Sigmoid colon (tissue), 7 donors: Measurements from ENCODE around the gene DOK6. TPM values are rescaled to one million over a fixed set of nuclear protein-coding genes. Genes with fewer than 3 reads are reported as not detected.
"Not testable (repeated sequence)": the region's sequence is repeated elsewhere in the genome, so short reads cannot be mapped to it uniquely, and the experiment has no call there.

Source experiments
- DNase-seq: peaks from one replicate; pipeline ENCODE4 v3.0.0-alpha.2; 2019
- H3K27ac ChIP-seq, 4 donors: fragments of 200-600 bp; sonication (generic); one replicate each; pipeline ENCODE4 v1.5.1; 2016 to 2019; ENCODE audit warnings: mild to moderate bottlenecking in 1 of 4
- H3K27me3 ChIP-seq, 3 donors: fragments of 200-600 bp; sonication (generic); one replicate each; pipeline ENCODE4 v1.5.1; 2019; ENCODE audit warnings: mild to moderate bottlenecking in 1 of 3
- H3K36me3 ChIP-seq, 4 donors: fragments of 200-600 bp; sonication (generic); one replicate each; pipeline ENCODE4 v1.5.1; 2016 to 2019
- H3K4me1 ChIP-seq, 4 donors: fragments of 200-600 bp; sonication (generic); one replicate each; pipeline ENCODE4 v1.5.1; 2017 to 2019
- H3K4me3 ChIP-seq, 4 donors: fragments of 200-600 bp; sonication (generic); one replicate each; pipeline ENCODE4 v1.5.1; 2017 to 2019; ENCODE audit warnings: mild to moderate bottlenecking in 2 of 4, moderate library complexity in 1 of 4
- H3K9me3 ChIP-seq, 4 donors: fragments of 200-600 bp in 3 of 4; sonication (generic) in 3 of 4; one replicate each; pipeline versions ENCODE4 v1.5.1 to v1.6.1; 2013 to 2019
- EP300 ChIP-seq, 4 donors: sonication (generic); formaldehyde crosslinking; IDR thresholded peaks; one replicate each; pipeline ENCODE4 v1.6.1; 2017; ENCODE audit warnings: antibody characterized with exemption in 4 of 4
- POLR2A ChIP-seq, 2 donors: fragments of 450-650 bp; IDR thresholded peaks; one replicate each; pipeline ENCODE4 v1.6.1; 2016; ENCODE audit warnings: antibody characterized with exemption in 2 of 2, mild to moderate bottlenecking in 2 of 2, moderate library complexity in 2 of 2
- POLR2AphosphoS5 ChIP-seq, 4 donors: sonication (generic); formaldehyde crosslinking; IDR thresholded peaks; one replicate each; pipeline ENCODE4 v1.6.1; 2017; ENCODE audit warnings: antibody characterized with exemption in 4 of 4
- WGBS, 2 donors: extraction: QIAGEN DNeasy Blood & Tissue Kit; methylation state at CpG; one replicate each; pipeline ENCODE4 v1.1.7; 2013; 5-methylcytosine and 5-hydroxymethylcytosine counted together
- intact Hi-C: fragments of 100-400 bp; cut with DNase I; formaldehyde crosslinking; loops from one replicate; pipeline ENCODE4 v1.15.1; 2023
- polyA plus RNA-seq, 3 donors: library from polyadenylated mRNA; stranded (reverse); fragments of 200-250 nt; gene quantifications; one replicate each; pipeline ENCODE4 v1.2.3, GENCODE V29; 2013
- total RNA-seq, 4 donors: library from RNA; depleted of rRNA; stranded (reverse); fragments of >200 nt; gene quantifications; one replicate each; pipeline ENCODE4 v1.1.0, GENCODE V29; 2016
- TF ChIP-seq, protein P1 (sequence below), 4 experiments: fragments of 450-650 bp in 3 of 4; fragments of 200-600 bp in 1 of 4; IDR thresholded peaks; one replicate each; pipeline ENCODE4 v1.5.1; 2016 to 2019; ENCODE audit warnings: antibody characterized with exemption in 4 of 4, mild to moderate bottlenecking in 3 of 4, moderate library complexity in 2 of 4
- donor health status: healthy with polysubstance abuse.
- donor health status: Bipolar disorder and iron deficiency.
- donor health status: healthy.

The DOK6 gene
- total and polyA plus RNA-seq, 7 donors: under 0.01 to 1.9 (median 0.95) TPM

- no peak overlapping the region for H3K4me3 ChIP-seq
- WGBS, 2 donors: 74 to 81% methylated on average over 4 of the region's 4 CpGs
- H3K4me1 ChIP-seq: peaks cover 0 to 13% (median 2%) of the 10 kb centered on the region in 4 donors
- H3K36me3 ChIP-seq: no peaks in the 10 kb centered on the region
- TF ChIP-seq, protein P1, sequence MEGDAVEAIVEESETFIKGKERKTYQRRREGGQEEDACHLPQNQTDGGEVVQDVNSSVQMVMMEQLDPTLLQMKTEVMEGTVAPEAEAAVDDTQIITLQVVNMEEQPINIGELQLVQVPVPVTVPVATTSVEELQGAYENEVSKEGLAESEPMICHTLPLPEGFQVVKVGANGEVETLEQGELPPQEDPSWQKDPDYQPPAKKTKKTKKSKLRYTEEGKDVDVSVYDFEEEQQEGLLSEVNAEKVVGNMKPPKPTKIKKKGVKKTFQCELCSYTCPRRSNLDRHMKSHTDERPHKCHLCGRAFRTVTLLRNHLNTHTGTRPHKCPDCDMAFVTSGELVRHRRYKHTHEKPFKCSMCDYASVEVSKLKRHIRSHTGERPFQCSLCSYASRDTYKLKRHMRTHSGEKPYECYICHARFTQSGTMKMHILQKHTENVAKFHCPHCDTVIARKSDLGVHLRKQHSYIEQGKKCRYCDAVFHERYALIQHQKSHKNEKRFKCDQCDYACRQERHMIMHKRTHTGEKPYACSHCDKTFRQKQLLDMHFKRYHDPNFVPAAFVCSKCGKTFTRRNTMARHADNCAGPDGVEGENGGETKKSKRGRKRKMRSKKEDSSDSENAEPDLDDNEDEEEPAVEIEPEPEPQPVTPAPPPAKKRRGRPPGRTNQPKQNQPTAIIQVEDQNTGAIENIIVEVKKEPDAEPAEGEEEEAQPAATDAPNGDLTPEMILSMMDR (IDR thresholded peaks at IDR 0.05): no peak
- no peak for TF ChIP-seq EP300 (IDR thresholded peaks at IDR 0.05)
- no peak for TF ChIP-seq POLR2A (IDR thresholded peaks at IDR 0.05)
- no peak for TF ChIP-seq POLR2AphosphoS5 (IDR thresholded peaks at IDR 0.05)
- H3K9me3 ChIP-seq: no peaks in the 10 kb centered on the region
- no peaks in the 10 kb centered on the region for H3K27me3 ChIP-seq
- no peak for DNase-seq
- H3K27ac ChIP-seq: no peak overlapping the region
- intact Hi-C loops: no loop called here
Observed at GRCh38 chr18:69658103-69658502, 257.4 kb downstream of the DOK6 start.

DNA sequence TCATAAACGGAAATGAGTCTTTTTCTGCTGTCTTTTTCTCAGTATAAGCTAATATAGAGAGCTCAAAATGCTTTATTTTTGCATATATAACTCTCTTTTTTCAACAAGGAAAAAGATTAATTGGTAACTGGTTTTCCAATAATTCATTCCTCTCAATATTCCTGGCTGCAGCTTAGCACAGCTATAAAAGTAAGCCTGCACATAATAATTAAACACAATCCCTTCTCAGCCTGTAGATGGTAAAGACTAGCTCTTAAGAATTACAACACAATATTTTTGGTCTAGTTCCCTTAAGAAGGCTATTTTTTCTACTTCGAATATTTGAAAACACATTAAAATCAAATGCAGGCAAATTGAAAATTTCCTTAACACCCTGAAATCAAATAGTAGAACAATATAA is 258.0 kb downstream of the DOK6 start:
- no peak overlapping the region for H3K27ac ChIP-seq
- 44 to 68% methylated on average over 2 of the region's 2 CpGs for WGBS, 2 donors
- H3K36me3 ChIP-seq: no peaks in the 10 kb centered on the region
- intact Hi-C loops: no loop called here
- peaks cover 0 to 13% (median 2%) of the 10 kb centered on the region in 4 donors for H3K4me1 ChIP-seq
- H3K9me3 ChIP-seq: no peaks in the 10 kb centered on the region
- DNase-seq: no peak
- TF ChIP-seq POLR2AphosphoS5 (IDR thresholded peaks at IDR 0.05): no peak
- TF ChIP-seq POLR2A (IDR thresholded peaks at IDR 0.05): no peak
- no peak for TF ChIP-seq EP300 (IDR thresholded peaks at IDR 0.05)
- TF ChIP-seq, protein P1 (IDR thresholded peaks at IDR 0.05): no peak
- H3K4me3 ChIP-seq: no peak overlapping the region
- no peaks in the 10 kb centered on the region for H3K27me3 ChIP-seq

DNA sequence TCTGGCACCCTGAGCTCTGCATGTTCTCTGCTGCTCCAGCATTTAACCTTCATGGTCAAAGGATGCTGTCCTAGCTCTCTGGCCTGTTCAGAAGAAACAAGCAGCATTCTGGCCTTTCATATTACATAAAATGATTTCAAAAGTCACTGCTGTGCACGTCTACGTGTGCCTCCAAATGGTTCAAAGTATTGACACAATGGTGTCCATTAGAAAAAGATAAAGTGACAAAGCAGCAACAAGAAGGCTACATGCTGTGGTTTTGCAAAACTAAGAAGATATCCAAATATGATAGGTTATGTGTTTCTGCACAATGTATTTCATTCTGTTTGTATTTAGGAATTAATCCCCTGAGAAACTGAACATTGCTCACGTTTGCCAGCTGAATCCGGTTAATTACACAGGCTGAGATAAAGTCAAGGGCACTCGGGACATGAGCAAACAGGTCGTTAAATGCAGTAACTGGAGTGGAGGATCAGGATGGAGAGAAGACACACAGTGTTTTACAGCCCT is 258.5 kb downstream of the DOK6 start:
- H3K27ac ChIP-seq: no peak overlapping the region
- H3K4me3 ChIP-seq: no peak overlapping the region
- intact Hi-C loops: no loop called here
- peaks cover 0 to 13% (median 2%) of the 10 kb centered on the region in 4 donors for H3K4me1 ChIP-seq
- no peaks in the 10 kb centered on the region for H3K9me3 ChIP-seq
- WGBS, 2 donors: 14 to 52% methylated on average over 6 of the region's 6 CpGs
- H3K36me3 ChIP-seq: no peaks in the 10 kb centered on the region
- no peak for DNase-seq
- no peak for TF ChIP-seq POLR2AphosphoS5 (IDR thresholded peaks at IDR 0.05)
- TF ChIP-seq, protein P1 (IDR thresholded peaks at IDR 0.05): no peak
- no peak for TF ChIP-seq EP300 (IDR thresholded peaks at IDR 0.05)
- TF ChIP-seq POLR2A (IDR thresholded peaks at IDR 0.05): no peak
- no peaks in the 10 kb centered on the region for H3K27me3 ChIP-seq

DNA sequence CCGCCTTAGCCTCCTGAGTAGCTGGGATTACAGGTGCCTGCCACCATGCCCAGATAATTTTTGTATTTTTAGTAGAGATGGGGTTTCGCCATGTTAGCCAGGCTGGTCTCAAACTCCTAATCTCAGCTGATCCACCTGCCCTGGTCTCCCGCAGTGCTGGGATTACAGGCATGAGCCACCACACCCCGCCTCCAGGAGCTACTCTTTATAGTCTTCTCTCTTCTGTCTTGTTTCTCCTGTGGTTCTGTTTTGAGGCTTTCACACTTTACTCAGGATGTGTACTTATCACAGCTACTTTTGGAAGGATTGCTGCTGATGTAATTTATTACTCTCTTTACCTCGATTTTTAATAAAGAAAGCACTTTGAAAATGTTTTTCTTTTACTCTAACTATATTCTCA is 261.4 kb downstream of the DOK6 start:
- H3K27me3 ChIP-seq, H3K9me3 ChIP-seq, DNase-seq, intact Hi-C loops, H3K36me3 ChIP-seq, H3K4me3 ChIP-seq, H3K27ac ChIP-seq: not testable (repeated sequence)
- H3K4me1 ChIP-seq: peaks cover 0 to 13% (median 2%) of the 10 kb centered on the region in 4 donors
- WGBS, 2 donors: 59 to 78% methylated on average over 5 of the region's 5 CpGs

DNA sequence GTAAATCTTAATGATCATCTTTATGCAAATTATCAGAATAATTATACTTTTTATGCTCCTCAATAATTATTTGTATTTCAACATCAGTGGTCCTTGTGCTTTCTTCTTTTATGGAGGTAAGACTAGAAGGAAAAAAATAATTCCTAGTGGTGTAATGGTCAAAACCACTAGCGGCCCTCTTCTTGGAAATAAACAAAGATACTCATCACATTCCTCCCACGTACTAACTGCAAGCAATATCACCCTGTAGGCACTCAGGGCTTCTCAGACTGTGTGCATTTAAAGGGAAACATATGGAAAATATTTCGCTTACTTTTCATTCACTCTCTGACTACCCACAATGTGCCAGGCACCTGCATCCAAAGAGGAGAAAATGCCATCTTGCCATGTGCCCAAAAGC is 263.7 kb downstream of the DOK6 start:
- Histone ChIP-seq H3K27ac (no peak overlapping the region), H3K27me3 (no peaks in the 10 kb centered on the region), H3K36me3 (no peaks in the 10 kb centered on the region), H3K9me3 (no peaks in the 10 kb centered on the region), H3K4me3 (no peak overlapping the region), H3K4me1 (peaks cover 0 to 13% (median 2%) of the 10 kb centered on the region in 4 donors)
- no peak for TF ChIP-seq POLR2AphosphoS5 (IDR thresholded peaks at IDR 0.05)
- no peak for TF ChIP-seq POLR2A (IDR thresholded peaks at IDR 0.05)
- TF ChIP-seq EP300 (IDR thresholded peaks at IDR 0.05): no peak
- TF ChIP-seq, protein P1 (IDR thresholded peaks at IDR 0.05): no peak
- WGBS, 2 donors: 38 to 65% methylated on average over 3 of the region's 3 CpGs
- intact Hi-C loops: no loop called here
- DNase-seq: no peak
